ENCODE results near the gene DRAXIN.

- no peak for TF ChIP-seq CTCF (IDR thresholded peaks at IDR 0.05 in 4 of 5, conservative IDR thresholded peaks at IDR 0.05 in 1 of 5)
- TF ChIP-seq POLR2A (IDR thresholded peaks at IDR 0.05) = no peak
Observed at GRCh38 chr1:11685210-11685752, 6.2 kb upstream of the DRAXIN start.
